Gastroesophageal sphincter (tissue), 3 donors: ENCODE data around the gene SF3A1.
"Not testable (repeated sequence)": the region's sequence is repeated elsewhere in the genome, so short reads cannot be mapped to it uniquely, and the experiment has no call there.

ENCODE experiments used
- CTCF ChIP-seq, 4 experiments: fragments of 200-600 bp in 2 of 4; fragments of 450-650 bp in 2 of 4; sonication (generic) in 1 of 4; IDR thresholded peaks; one replicate each; pipeline ENCODE4 v1.5.1; 2017 to 2019; ENCODE audit warnings: antibody characterized with exemption in 4 of 4, mild to moderate bottlenecking in 2 of 4, moderate library complexity in 2 of 4
- EP300 ChIP-seq: sonication (generic); formaldehyde crosslinking; IDR thresholded peaks from one replicate; pipeline ENCODE4 v1.6.1; 2017; ENCODE audit warnings: antibody characterized with exemption, mild to moderate bottlenecking
- POLR2A ChIP-seq, 2 donors: fragments of 450-650 bp; IDR thresholded peaks; one replicate each; pipeline ENCODE4 v1.6.1; 2017; ENCODE audit warnings: antibody characterized with exemption in 2 of 2, mild to moderate bottlenecking in 2 of 2, moderate library complexity in 1 of 2

- TF ChIP-seq CTCF (IDR thresholded peaks at IDR 0.05); EP300; POLR2A (IDR thresholded peaks at IDR 0.05): not testable (repeated sequence)
Measured at GRCh38 chr22:30402766-30403104, 46.0 kb upstream of the SF3A1 start.
